Gastroesophageal sphincter (tissue), 3 donors: ENCODE data around the gene GPR15.

ENCODE experiments used
- CTCF ChIP-seq, 4 experiments: fragments of 200-600 bp in 2 of 4; fragments of 450-650 bp in 2 of 4; sonication (generic) in 1 of 4; IDR thresholded peaks; one replicate each; pipeline ENCODE4 v1.5.1; 2017 to 2019; ENCODE audit warnings: antibody characterized with exemption in 4 of 4, mild to moderate bottlenecking in 2 of 4, moderate library complexity in 2 of 4
- POLR2A ChIP-seq, 2 donors: fragments of 450-650 bp; IDR thresholded peaks; one replicate each; pipeline ENCODE4 v1.6.1; 2017; ENCODE audit warnings: antibody characterized with exemption in 2 of 2, mild to moderate bottlenecking in 2 of 2, moderate library complexity in 1 of 2
- POLR2AphosphoS5 ChIP-seq: sonication (generic); formaldehyde crosslinking; IDR thresholded peaks from one replicate; pipeline ENCODE4 v1.6.1; 2017; ENCODE audit warnings: antibody characterized with exemption

- TF ChIP-seq CTCF (IDR thresholded peaks at IDR 0.05) = no peak
- no peak for TF ChIP-seq POLR2AphosphoS5
- TF ChIP-seq POLR2A (IDR thresholded peaks at IDR 0.05) = no peak
These were observed 29.8 kb upstream of the GPR15 start for GRCh38 chr3:98501863-98502576.
